Tibial artery (tissue), 4 donors: Measurements from ENCODE around the gene NOTUM.

ENCODE experiments used
- DNase-seq, 2 donors: peaks; one replicate each; pipeline ENCODE4 v3.0.0-alpha.2; 2019
- H3K27ac ChIP-seq, 2 donors: fragments of 200-600 bp; sonication (generic) in 1 of 2; 1 replicate in 1 of 2; 2 replicates in 1 of 2; pipeline ENCODE4 v1.5.1; 2018 to 2019; ENCODE audit warnings: mild to moderate bottlenecking in 1 of 2
- H3K27me3 ChIP-seq, 2 donors: fragments of 200-600 bp; sonication (generic) in 1 of 2; one replicate each; pipeline versions ENCODE4 v1.5.1 to v1.6.0; 2016 to 2019
- H3K36me3 ChIP-seq, 3 donors: fragments of 200-600 bp; sonication (generic) in 2 of 3; one replicate each; pipeline ENCODE4 v1.5.1; 2016 to 2019; ENCODE audit warnings: mild to moderate bottlenecking in 2 of 3
- H3K4me1 ChIP-seq, 4 donors: fragments of 200-600 bp; sonication (generic) in 2 of 4; 1 replicate in 3 of 4; 2 replicates in 1 of 4; pipeline ENCODE4 v1.5.1; 2016 to 2019
- H3K4me3 ChIP-seq, 2 donors: fragments of 200-600 bp; sonication (generic) in 1 of 2; 1 replicate in 1 of 2; 2 replicates in 1 of 2; pipeline ENCODE4 v1.5.1; 2018 to 2019; ENCODE audit warnings: mild to moderate bottlenecking in 2 of 2
- H3K9me3 ChIP-seq, 3 donors: fragments of 200-600 bp; sonication (generic) in 1 of 3; one replicate each; pipeline ENCODE4 v1.5.1; 2016 to 2019
- intact Hi-C: fragments of 100-400 bp; cut with DNase I; formaldehyde crosslinking; loops from one replicate; pipeline ENCODE4 v1.15.0; 2023; ENCODE audit warnings: low total_unique reads
- TF ChIP-seq, protein P1 (sequence below), 2 experiments: fragments of 200-600 bp in 1 of 2; fragments of 450-650 bp in 1 of 2; IDR thresholded peaks; one replicate each; pipeline ENCODE4 v1.5.1; 2017 to 2019; ENCODE audit warnings: antibody characterized with exemption in 2 of 2, mild to moderate bottlenecking in 1 of 2, moderate library complexity in 1 of 2

The NOTUM gene

DNA sequence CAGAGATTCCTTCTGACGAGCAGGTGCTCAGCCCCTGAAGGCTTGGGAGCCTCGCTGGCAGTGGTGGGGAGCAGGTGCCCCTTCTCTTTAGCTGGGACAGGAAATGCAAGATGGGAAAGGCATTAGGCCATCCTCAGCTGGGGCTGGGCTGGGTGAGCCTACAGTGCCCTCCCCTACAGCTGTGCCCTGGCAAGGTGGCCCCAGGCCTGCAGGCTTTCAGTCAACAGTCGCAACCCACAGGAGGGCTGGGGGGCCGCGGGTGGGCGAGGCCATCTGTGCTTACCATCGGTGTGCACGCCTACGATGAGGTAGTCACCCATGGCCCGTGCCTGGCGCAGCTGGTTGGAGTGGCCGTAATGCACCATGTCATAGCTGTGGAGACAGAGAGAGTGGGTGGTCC, 51.8 kb downstream of the NOTUM start:
- intact Hi-C loops = no loop called here
- no peak for DNase-seq
- H3K4me1 ChIP-seq = peaks cover 0 to 18% (median 12%) of the 10 kb centered on the region in 4 donors
- H3K36me3 ChIP-seq = peaks cover 11 to 67% (median 43%) of the 10 kb centered on the region in 3 donors
- no peaks in the 10 kb centered on the region for H3K27me3 ChIP-seq
- H3K4me3 ChIP-seq = no peak overlapping the region
- H3K9me3 ChIP-seq = no peaks in the 10 kb centered on the region
- TF ChIP-seq, protein P1, sequence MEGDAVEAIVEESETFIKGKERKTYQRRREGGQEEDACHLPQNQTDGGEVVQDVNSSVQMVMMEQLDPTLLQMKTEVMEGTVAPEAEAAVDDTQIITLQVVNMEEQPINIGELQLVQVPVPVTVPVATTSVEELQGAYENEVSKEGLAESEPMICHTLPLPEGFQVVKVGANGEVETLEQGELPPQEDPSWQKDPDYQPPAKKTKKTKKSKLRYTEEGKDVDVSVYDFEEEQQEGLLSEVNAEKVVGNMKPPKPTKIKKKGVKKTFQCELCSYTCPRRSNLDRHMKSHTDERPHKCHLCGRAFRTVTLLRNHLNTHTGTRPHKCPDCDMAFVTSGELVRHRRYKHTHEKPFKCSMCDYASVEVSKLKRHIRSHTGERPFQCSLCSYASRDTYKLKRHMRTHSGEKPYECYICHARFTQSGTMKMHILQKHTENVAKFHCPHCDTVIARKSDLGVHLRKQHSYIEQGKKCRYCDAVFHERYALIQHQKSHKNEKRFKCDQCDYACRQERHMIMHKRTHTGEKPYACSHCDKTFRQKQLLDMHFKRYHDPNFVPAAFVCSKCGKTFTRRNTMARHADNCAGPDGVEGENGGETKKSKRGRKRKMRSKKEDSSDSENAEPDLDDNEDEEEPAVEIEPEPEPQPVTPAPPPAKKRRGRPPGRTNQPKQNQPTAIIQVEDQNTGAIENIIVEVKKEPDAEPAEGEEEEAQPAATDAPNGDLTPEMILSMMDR (IDR thresholded peaks at IDR 0.05) = no peak
- no peak overlapping the region for H3K27ac ChIP-seq

- Histone ChIP-seq H3K27ac (no peak overlapping the region), H3K27me3 (no peaks in the 10 kb centered on the region), H3K4me1 (peaks cover 0 to 18% (median 12%) of the 10 kb centered on the region in 4 donors), H3K36me3 (peaks cover 6 to 67% (median 38%) of the 10 kb centered on the region in 3 donors), H3K4me3 (no peak overlapping the region), H3K9me3 (no peaks in the 10 kb centered on the region)
- TF ChIP-seq, protein P1 (IDR thresholded peaks at IDR 0.05) = no peak
- intact Hi-C loops = no loop called here
- DNase-seq = no peak
Observed at GRCh38 chr17:81908793-81909192, 52.2 kb downstream of the NOTUM start.

DNA sequence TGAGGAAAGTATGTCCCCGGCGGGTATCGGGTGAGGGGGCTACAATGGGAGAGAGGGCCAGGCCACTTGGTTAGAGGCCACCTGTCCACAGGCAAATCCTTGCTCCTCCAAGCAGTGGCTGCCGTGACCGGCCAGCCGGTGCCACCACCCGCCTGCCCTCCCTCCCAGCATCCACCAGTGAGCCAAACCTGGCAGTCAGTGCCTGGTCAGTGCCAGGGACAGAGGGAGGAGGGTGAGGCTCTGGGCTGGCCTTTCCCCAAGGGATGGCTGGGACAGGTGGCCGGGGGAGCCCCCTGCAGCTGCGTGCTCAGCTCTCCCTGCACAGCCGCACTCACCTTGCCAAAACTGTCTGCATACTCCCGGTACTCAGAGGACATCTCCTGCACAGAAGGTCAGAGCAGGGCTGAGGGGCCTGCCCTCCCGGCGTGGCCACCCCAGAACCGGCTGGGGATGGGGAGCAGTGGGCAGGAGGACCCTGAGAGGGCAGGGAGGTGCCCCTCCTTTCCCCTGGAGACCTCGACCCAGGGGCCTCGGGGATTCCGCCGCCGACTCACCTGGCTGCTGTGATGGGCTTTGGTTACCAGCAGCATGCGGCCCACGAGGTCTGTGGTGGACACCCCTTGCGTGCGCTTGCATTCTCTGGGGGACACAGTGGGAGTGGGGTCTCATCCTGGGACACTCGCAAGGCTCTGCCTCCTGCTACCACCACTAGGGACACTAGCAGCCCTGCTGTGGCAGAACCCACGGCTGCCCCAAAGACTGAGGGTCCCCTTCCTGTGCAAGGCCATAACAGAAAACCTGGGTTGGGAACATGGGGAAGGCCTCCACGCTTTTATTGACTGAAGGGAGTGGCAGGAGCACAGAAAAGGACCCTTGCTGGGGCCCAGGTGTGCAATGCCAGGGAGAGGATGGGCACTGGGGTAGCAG, 53.5 kb downstream of the NOTUM start:
- Histone ChIP-seq H3K4me3 (no peak overlapping the region), H3K4me1 (peaks cover 0 to 27% (median 16%) of the 10 kb centered on the region in 4 donors), H3K9me3 (no peaks in the 10 kb centered on the region), H3K36me3 (peaks cover 0 to 58% (median 27%) of the 10 kb centered on the region in 3 donors), H3K27me3 (no peaks in the 10 kb centered on the region), H3K27ac (no peak overlapping the region)
- DNase-seq = no peak
- TF ChIP-seq, protein P1 (IDR thresholded peaks at IDR 0.05) = no peak
- intact Hi-C loops = no loop called here

GRCh38 chr17:81906476-81907218, 54.3 kb downstream of the NOTUM start:
- intact Hi-C loops = no loop called here
- no peak for DNase-seq
- H3K27ac ChIP-seq = no peak overlapping the region
- TF ChIP-seq, protein P1 (IDR thresholded peaks at IDR 0.05) = no peak
- H3K36me3 ChIP-seq = peaks cover 0 to 53% (median 21%) of the 10 kb centered on the region in 3 donors
- H3K9me3 ChIP-seq = no peaks in the 10 kb centered on the region
- H3K4me1 ChIP-seq = peaks cover 0 to 32% (median 22%) of the 10 kb centered on the region in 4 donors
- no peak overlapping the region for H3K4me3 ChIP-seq
- no peaks in the 10 kb centered on the region for H3K27me3 ChIP-seq

- DNase-seq = no peak
- intact Hi-C loops = no loop called here
- H3K4me3 ChIP-seq = no peak overlapping the region
- H3K27me3 ChIP-seq = no peaks in the 10 kb centered on the region
- H3K36me3 ChIP-seq = peaks cover 0 to 53% (median 21%) of the 10 kb centered on the region in 3 donors
- no peaks in the 10 kb centered on the region for H3K9me3 ChIP-seq
- peaks cover 0 to 35% (median 24%) of the 10 kb centered on the region in 4 donors for H3K4me1 ChIP-seq
- no peak overlapping the region for H3K27ac ChIP-seq
- TF ChIP-seq, protein P1 (IDR thresholded peaks at IDR 0.05) = no peak
Observed at GRCh38 chr17:81905993-81906392, 55.0 kb downstream of the NOTUM start.
